ENCODE data around the gene DDAH2. TPM values are rescaled to one million over a fixed set of nuclear protein-coding genes. Genes with fewer than 3 reads are reported as not detected.

The DDAH2 gene
- total RNA-seq, 6 experiments from 2014 or later: 16.3 to 27.5 (median 19.1) TPM

GRCh38 chr6:31691564-31692108, 37.5 kb downstream of the DDAH2 start:
- Histone ChIP-seq H3K36me3 (peaks cover 0 to 89% (median 25%) of the 10 kb centered on the region in 4 donors), H3K4me1 (no peaks in the 10 kb centered on the region), H3K27ac (no peak overlapping the region), H3K4me3 (no peak overlapping the region), H3K9me3 (no peaks in the 10 kb centered on the region), H3K27me3 (no peaks in the 10 kb centered on the region)
- intact Hi-C loops (cut with DNase I): no loop called here
- DNase-seq: no peak
- TF ChIP-seq CTCF (IDR thresholded peaks at IDR 0.05): no peak
- no peak for TF ChIP-seq POLR2A (IDR thresholded peaks at IDR 0.05)
- WGBS (ENCODE audit: insufficient coverage, low coverage, low lambda C conversion rate, missing lambda C conversion rate): 95% methylated on average over 6 of the region's 12 CpGs
- no peak for ATAC-seq

- DNase-seq (no peak), ATAC-seq (no peak)
- Histone ChIP-seq H3K9me3 (no peaks in the 10 kb centered on the region), H3K4me1 (no peaks in the 10 kb centered on the region), H3K4me3 (no peak overlapping the region), H3K27me3 (no peaks in the 10 kb centered on the region), H3K36me3 (peaks cover 0 to 87% (median 25%) of the 10 kb centered on the region in 4 donors), H3K27ac (no peak overlapping the region)
- intact Hi-C loops (cut with DNase I): no loop called here
- TF ChIP-seq POLR2A (IDR thresholded peaks at IDR 0.05) (no peak), CTCF (IDR thresholded peaks at IDR 0.05) (no peak)
- WGBS (ENCODE audit: insufficient coverage, low coverage, low lambda C conversion rate, missing lambda C conversion rate): 93% methylated on average over 6 of the region's 6 CpGs
Measured at GRCh38 chr6:31691078-31691463, 38.0 kb downstream of the DDAH2 start.

GRCh38 chr6:31690231-31691077, 38.6 kb downstream of the DDAH2 start:
- no peak overlapping the region for H3K27ac ChIP-seq
- TF ChIP-seq CTCF (IDR thresholded peaks at IDR 0.05): no peak
- no peak for TF ChIP-seq POLR2A (IDR thresholded peaks at IDR 0.05)
- H3K27me3 ChIP-seq: no peaks in the 10 kb centered on the region
- H3K4me1 ChIP-seq: no peaks in the 10 kb centered on the region
- H3K4me3 ChIP-seq: no peak overlapping the region
- no peaks in the 10 kb centered on the region for H3K9me3 ChIP-seq
- 40% methylated on average over 9 of the region's 10 CpGs for WGBS (ENCODE audit: insufficient coverage, low coverage, low lambda C conversion rate, missing lambda C conversion rate)
- peaks cover 0 to 81% (median 24%) of the 10 kb centered on the region in 4 donors for H3K36me3 ChIP-seq
- peak in 2 of 4 donors; percentile 20 to 84 for ATAC-seq
- DNase-seq: no peak
- intact Hi-C loops (cut with DNase I): no loop called here

GRCh38 chr6:31689249-31690110, 39.6 kb downstream of the DDAH2 start:
- Histone ChIP-seq H3K27me3 (no peaks in the 10 kb centered on the region), H3K4me1 (no peaks in the 10 kb centered on the region), H3K36me3 (peaks cover 0 to 72% (median 21%) of the 10 kb centered on the region in 4 donors), H3K4me3 (no peak overlapping the region), H3K27ac (no peak overlapping the region), H3K9me3 (no peaks in the 10 kb centered on the region)
- WGBS (ENCODE audit: insufficient coverage, low coverage, low lambda C conversion rate, missing lambda C conversion rate): 70% methylated on average over 5 of the region's 11 CpGs
- intact Hi-C loops (cut with DNase I): loop anchor here (10.0 kb wide), 1 partner anchor 75 kb away; the partner anchor contains the start of gene SAPCD1 (in 2 of the 2)
- TF ChIP-seq POLR2A (IDR thresholded peaks at IDR 0.05) (no peak), CTCF (IDR thresholded peaks at IDR 0.05) (peak in 3 of 4 donors; percentile 5 to 29 (median 29))
- no peak for DNase-seq
- ATAC-seq: no peak
